ENCODE measurements around the gene ATOH8. TPM values are rescaled to one million over a fixed set of nuclear protein-coding genes. Genes with fewer than 3 reads are reported as not detected.
"Not testable (repeated sequence)": the region's sequence is repeated elsewhere in the genome, so short reads cannot be mapped to it uniquely, and the experiment has no call there.

ATOH8 gene
- total RNA-seq, 1 donor from 2014 or later = 1.8 TPM

DNA sequence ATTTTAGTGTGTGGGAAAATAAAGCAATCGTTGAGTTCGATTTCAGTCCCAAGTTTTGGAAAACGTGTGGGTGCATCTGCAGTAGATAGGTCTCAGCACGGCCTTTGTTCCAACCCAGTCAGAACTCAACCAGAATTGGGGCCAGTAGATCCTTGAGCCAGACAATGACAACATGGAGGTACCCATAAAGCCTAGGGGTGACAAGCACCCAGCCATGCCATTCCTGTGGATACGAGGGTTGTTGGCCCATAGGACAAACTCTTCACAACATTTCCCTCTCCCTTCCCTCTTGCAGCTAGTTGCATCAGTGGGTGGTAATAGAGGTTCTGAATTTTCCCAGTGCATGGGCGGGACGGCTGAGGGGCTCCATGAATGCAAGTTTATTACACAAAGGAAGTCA lies 74.9 kb downstream of the ATOH8 start:
- Mint-ChIP-seq H3K9me3 (ENCODE audit: unreplicated experiment) (no peaks in the 10 kb centered on the region), H3K4me3 (ENCODE audit: unreplicated experiment) (no peak overlapping the region), H3K27me3 (ENCODE audit: unreplicated experiment) (peaks cover 3% of the 10 kb centered on the region), H3K36me3 (ENCODE audit: low read depth, unreplicated experiment) (no peaks in the 10 kb centered on the region), H3K27ac (ENCODE audit: unreplicated experiment) (no peak overlapping the region), H3K4me1 (ENCODE audit: unreplicated experiment) (peaks cover 19% of the 10 kb centered on the region)
- TF ChIP-seq, protein P1, sequence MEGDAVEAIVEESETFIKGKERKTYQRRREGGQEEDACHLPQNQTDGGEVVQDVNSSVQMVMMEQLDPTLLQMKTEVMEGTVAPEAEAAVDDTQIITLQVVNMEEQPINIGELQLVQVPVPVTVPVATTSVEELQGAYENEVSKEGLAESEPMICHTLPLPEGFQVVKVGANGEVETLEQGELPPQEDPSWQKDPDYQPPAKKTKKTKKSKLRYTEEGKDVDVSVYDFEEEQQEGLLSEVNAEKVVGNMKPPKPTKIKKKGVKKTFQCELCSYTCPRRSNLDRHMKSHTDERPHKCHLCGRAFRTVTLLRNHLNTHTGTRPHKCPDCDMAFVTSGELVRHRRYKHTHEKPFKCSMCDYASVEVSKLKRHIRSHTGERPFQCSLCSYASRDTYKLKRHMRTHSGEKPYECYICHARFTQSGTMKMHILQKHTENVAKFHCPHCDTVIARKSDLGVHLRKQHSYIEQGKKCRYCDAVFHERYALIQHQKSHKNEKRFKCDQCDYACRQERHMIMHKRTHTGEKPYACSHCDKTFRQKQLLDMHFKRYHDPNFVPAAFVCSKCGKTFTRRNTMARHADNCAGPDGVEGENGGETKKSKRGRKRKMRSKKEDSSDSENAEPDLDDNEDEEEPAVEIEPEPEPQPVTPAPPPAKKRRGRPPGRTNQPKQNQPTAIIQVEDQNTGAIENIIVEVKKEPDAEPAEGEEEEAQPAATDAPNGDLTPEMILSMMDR (IDR thresholded peaks at IDR 0.05; ENCODE audit: unreplicated experiment) = no peak
- DNase-seq (ENCODE audit: low spot score) = no peak

DNA sequence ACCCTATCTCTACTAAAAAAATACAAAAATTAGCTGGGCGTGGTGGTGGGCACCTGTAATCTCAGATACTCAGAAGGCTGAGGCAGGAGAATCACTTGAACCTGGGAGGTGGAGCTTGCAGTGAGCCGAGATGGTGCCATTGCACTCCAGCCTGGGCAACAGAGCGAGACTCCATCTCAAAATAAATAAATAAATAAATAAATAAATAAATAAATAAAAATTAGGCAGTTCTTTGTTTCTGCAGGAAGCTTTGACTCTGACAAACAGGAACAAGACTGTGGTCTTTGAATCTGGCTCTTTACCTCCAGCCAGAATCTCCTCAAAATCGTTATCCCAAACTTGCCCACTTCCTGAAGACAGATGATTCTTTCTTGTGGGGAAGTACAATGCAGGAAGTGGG lies 75.6 kb downstream of the ATOH8 start:
- not testable (repeated sequence) for H3K9me3 Mint-ChIP-seq (ENCODE audit: unreplicated experiment); H3K27me3 Mint-ChIP-seq (ENCODE audit: unreplicated experiment); H3K27ac Mint-ChIP-seq (ENCODE audit: unreplicated experiment); DNase-seq (ENCODE audit: low spot score); H3K4me3 Mint-ChIP-seq (ENCODE audit: unreplicated experiment); H3K36me3 Mint-ChIP-seq (ENCODE audit: low read depth, unreplicated experiment)
- H3K4me1 Mint-ChIP-seq (ENCODE audit: unreplicated experiment) = peaks cover 19% of the 10 kb centered on the region

DNA sequence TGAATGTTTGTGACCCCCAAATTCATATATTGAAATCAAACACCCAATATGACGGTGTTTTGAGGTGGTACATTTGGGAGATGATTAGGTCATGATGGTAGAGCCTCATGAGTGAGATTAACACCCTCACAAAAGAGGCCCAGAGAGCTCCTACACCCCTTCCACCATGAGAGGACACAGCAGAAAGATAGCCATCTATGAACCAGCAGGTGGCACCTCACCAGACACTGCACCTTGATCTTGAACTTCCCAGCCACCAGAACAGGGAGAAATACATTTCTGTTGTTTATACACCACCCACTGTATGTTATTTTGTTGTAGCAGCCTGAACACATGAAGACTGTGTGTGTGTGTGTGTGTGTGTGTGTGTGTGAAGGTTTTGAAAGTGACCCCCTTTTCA lies 76.9 kb downstream of the ATOH8 start:
- Mint-ChIP-seq H3K27me3 (ENCODE audit: unreplicated experiment) (peaks cover 3% of the 10 kb centered on the region), H3K9me3 (ENCODE audit: unreplicated experiment) (no peaks in the 10 kb centered on the region), H3K4me1 (ENCODE audit: unreplicated experiment) (peaks cover 19% of the 10 kb centered on the region)

DNA sequence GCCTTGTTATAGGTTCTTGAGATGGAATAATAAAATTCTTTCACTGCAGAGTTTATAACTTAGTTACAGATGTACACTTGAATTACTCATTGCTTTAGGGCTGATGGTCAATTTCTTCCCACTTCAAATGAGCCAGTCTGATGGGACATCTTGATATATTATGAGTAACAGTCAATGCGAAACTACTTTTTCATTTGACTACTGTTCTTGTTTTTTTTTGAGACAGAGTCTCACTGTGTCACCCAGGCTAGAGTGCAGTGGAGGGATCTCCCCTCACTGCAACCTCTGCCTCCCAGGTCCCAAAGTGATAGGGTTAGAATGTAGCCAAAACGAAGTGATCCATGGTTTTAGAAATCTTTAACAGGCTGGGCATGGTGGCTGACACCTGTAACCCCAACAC lies 77.9 kb downstream of the ATOH8 start:
- H3K4me1 Mint-ChIP-seq (ENCODE audit: unreplicated experiment) = peaks cover 19% of the 10 kb centered on the region
- peaks cover 3% of the 10 kb centered on the region for H3K27me3 Mint-ChIP-seq (ENCODE audit: unreplicated experiment)
- H3K9me3 Mint-ChIP-seq (ENCODE audit: unreplicated experiment) = no peaks in the 10 kb centered on the region
- no peak overlapping the region for H3K4me3 Mint-ChIP-seq (ENCODE audit: unreplicated experiment)
- no peaks in the 10 kb centered on the region for H3K36me3 Mint-ChIP-seq (ENCODE audit: low read depth, unreplicated experiment)
- H3K27ac Mint-ChIP-seq (ENCODE audit: unreplicated experiment) = no peak overlapping the region
- no peak for DNase-seq (ENCODE audit: low spot score)
- TF ChIP-seq, protein P1 (IDR thresholded peaks at IDR 0.05; ENCODE audit: unreplicated experiment) = no peak

More for the DNA sequence above, 76.9 kb downstream of the ATOH8 start:
- DNase-seq (ENCODE audit: low spot score) = no peak
- H3K36me3 Mint-ChIP-seq (ENCODE audit: low read depth, unreplicated experiment) = no peaks in the 10 kb centered on the region
- TF ChIP-seq, protein P1 (IDR thresholded peaks at IDR 0.05; ENCODE audit: unreplicated experiment) = no peak
- H3K27ac Mint-ChIP-seq (ENCODE audit: unreplicated experiment) = no peak overlapping the region
- H3K4me3 Mint-ChIP-seq (ENCODE audit: unreplicated experiment) = no peak overlapping the region

DNA sequence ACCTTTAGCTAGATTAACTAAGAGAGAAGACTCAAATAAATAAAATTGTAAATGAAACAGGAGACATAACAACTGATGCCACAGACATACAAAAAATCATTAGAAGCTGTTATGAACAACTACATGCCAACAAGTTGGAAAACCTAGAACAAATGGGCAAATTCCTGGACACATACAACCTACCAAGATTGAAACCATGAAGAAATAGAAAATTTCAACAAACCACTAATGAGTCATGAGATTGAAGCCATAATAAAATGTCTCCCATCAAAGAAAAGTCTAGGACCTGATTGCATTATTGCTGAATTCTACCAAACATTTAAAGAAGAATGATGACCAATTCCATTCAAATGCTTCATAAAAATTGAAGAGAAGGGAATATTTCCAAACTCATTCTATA lies 80.7 kb downstream of the ATOH8 start:
- Mint-ChIP-seq H3K4me1 (ENCODE audit: unreplicated experiment) (peaks cover 5% of the 10 kb centered on the region), H3K9me3 (ENCODE audit: unreplicated experiment) (no peaks in the 10 kb centered on the region), H3K4me3 (ENCODE audit: unreplicated experiment) (no peak overlapping the region), H3K27ac (ENCODE audit: unreplicated experiment) (no peak overlapping the region), H3K36me3 (ENCODE audit: low read depth, unreplicated experiment) (peaks cover 13% of the 10 kb centered on the region), H3K27me3 (ENCODE audit: unreplicated experiment) (peaks cover 5% of the 10 kb centered on the region)
- no peak for DNase-seq (ENCODE audit: low spot score)
- TF ChIP-seq, protein P1 (IDR thresholded peaks at IDR 0.05; ENCODE audit: unreplicated experiment) = no peak

Small RNA genes within 50 kb of the gene (microRNA-seq; reads per million reads assigned to microRNA genes)
- gene MIR6071 (ENCODE audit: unreplicated experiment) = not detected

Other genes starting within 250 kb of the ATOH8 start
- 151 TPM for gene MAT2A, start 214.8 kb upstream of the ATOH8 start, total RNA-seq (ENCODE audit: unreplicated experiment)
- 145 TPM for gene GGCX, start 192.5 kb upstream of the ATOH8 start, total RNA-seq (ENCODE audit: unreplicated experiment)
- 225 TPM for gene VAMP8, start 176.4 kb upstream of the ATOH8 start, total RNA-seq (ENCODE audit: unreplicated experiment)
- gene VAMP5, start 169.6 kb upstream of the ATOH8 start, total RNA-seq (ENCODE audit: unreplicated experiment) = 296 TPM
- 155 TPM for gene RNF181, start 158.2 kb upstream of the ATOH8 start, total RNA-seq (ENCODE audit: unreplicated experiment)
- 42.4 TPM for gene TMEM150A, start 151.3 kb upstream of the ATOH8 start, total RNA-seq (ENCODE audit: unreplicated experiment)
- gene C2orf68, start 141.9 kb upstream of the ATOH8 start, total RNA-seq (ENCODE audit: unreplicated experiment) = 47.5 TPM
- 64.0 TPM for gene USP39, start 137.8 kb upstream of the ATOH8 start, total RNA-seq (ENCODE audit: unreplicated experiment)
- gene SFTPB, start 85.8 kb upstream of the ATOH8 start, total RNA-seq (ENCODE audit: unreplicated experiment) = not detected
- gene GNLY, start 59.6 kb upstream of the ATOH8 start, total RNA-seq (ENCODE audit: unreplicated experiment) = not detected
- gene ST3GAL5, start 135.0 kb downstream of the ATOH8 start, total RNA-seq (ENCODE audit: unreplicated experiment) = 49.8 TPM